SK-N-SH treated with all-trans-retinoic acid at 6 μM for 48 hours (cell line): ENCODE data around the gene NHERF2.

ENCODE experiments used
- TCF4 ChIP-seq: fragments of 250-450 bp; sonication (Bioruptor Pico); IDR thresholded peaks from 2 replicates; pipeline ENCODE4 v1.8.0; 2021; ENCODE audit warnings: mild to moderate bottlenecking, moderate library complexity, borderline replicate concordance
- ZFP30 ChIP-seq: fragments of 450-650 bp; formaldehyde crosslinking; IDR thresholded peaks from 2 replicates; pipeline ENCODE4 v1.5.0; 2022; ENCODE audit warnings: mild to moderate bottlenecking, moderate library complexity
- ZNF70 ChIP-seq: fragments of 450-650 bp; formaldehyde crosslinking; IDR thresholded peaks from 2 replicates; pipeline ENCODE4 v1.5.0; 2020; ENCODE audit warnings: mild to moderate bottlenecking, moderate library complexity
- TF ChIP-seq, protein P1 (sequence below): fragments of 250-450 bp; sonication (Bioruptor Pico); IDR thresholded peaks from 2 replicates; pipeline ENCODE4 v1.5.1; 2020; ENCODE audit warnings: low read depth, mild to moderate bottlenecking, moderate library complexity
- TF ChIP-seq, protein P2 (sequence below): fragments of 250-450 bp; sonication (Bioruptor Pico); IDR thresholded peaks from 2 replicates; pipeline ENCODE4 v1.8.0; 2020; ENCODE audit warnings: mild to moderate bottlenecking, moderate library complexity, borderline replicate concordance

DNA sequence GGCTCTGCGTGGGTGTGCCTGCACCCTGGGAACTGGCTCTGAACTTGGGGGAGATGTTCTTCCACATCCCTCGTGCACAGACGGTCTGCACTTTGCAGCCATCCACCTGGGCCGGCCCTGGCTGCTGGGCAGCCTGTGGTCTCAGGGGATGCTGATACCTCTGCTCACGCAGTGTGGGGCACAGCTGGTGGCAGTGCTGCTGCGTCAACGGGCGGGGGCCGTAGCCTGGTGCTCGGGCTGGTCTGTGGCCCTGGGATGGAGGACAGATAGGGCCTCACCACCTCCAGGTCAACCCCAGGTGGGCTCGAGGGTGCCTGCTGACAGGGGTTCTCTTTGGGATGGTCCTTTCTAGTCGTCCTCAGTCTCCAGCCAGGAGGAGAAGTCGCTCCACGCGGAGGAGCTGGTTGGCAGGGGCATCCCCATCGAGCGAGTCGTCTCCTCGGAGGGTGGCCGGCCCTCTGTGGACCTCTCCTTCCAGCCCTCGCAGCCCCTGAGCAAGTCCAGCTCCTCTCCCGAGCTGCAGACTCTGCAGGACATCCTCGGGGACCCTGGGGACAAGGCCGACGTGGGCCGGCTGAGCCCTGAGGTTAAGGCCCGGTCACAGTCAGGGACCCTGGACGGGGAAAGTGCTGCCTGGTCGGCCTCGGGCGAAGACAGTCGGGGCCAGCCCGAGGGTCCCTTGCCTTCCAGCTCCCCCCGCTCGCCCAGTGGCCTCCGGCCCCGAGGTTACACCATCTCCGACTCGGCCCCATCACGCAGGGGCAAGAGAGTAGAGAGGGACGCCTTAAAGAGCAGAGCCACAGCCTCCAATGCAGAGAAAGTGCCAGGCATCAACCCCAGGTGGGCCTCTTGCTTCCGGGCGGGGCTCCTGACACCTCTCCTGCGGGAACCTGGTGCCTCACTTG lies 57.4 kb downstream of the NHERF2 start:
- TF ChIP-seq ZFP30 (CRISPR knock-in tag) (no peak), TCF4 (CRISPR knock-in tag) (no peak), ZNF70 (CRISPR knock-in tag) (no peak)
- TF ChIP-seq, protein P1, sequence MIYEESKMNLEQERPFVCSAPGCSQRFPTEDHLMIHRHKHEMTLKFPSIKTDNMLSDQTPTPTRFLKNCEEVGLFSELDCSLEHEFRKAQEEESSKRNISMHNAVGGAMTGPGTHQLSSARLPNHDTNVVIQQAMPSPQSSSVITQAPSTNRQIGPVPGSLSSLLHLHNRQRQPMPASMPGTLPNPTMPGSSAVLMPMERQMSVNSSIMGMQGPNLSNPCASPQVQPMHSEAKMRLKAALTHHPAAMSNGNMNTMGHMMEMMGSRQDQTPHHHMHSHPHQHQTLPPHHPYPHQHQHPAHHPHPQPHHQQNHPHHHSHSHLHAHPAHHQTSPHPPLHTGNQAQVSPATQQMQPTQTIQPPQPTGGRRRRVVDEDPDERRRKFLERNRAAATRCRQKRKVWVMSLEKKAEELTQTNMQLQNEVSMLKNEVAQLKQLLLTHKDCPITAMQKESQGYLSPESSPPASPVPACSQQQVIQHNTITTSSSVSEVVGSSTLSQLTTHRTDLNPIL (CRISPR knock-in tag) = no peak
- TF ChIP-seq, protein P2, sequence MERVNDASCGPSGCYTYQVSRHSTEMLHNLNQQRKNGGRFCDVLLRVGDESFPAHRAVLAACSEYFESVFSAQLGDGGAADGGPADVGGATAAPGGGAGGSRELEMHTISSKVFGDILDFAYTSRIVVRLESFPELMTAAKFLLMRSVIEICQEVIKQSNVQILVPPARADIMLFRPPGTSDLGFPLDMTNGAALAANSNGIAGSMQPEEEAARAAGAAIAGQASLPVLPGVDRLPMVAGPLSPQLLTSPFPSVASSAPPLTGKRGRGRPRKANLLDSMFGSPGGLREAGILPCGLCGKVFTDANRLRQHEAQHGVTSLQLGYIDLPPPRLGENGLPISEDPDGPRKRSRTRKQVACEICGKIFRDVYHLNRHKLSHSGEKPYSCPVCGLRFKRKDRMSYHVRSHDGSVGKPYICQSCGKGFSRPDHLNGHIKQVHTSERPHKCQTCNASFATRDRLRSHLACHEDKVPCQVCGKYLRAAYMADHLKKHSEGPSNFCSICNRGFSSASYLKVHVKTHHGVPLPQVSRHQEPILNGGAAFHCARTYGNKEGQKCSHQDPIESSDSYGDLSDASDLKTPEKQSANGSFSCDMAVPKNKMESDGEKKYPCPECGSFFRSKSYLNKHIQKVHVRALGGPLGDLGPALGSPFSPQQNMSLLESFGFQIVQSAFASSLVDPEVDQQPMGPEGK (CRISPR knock-in tag) = no peak
